Measurements from ENCODE around the gene BCL2L15. TPM values are rescaled to one million over a fixed set of nuclear protein-coding genes. Genes with fewer than 3 reads are reported as not detected.

Gene BCL2L15
- total and polyA plus RNA-seq, 2 of the 8 experiments (the other 6 are each of a cell fraction or from before 2014, with no cell fraction given) = 0.32 to 0.36 TPM

DNA sequence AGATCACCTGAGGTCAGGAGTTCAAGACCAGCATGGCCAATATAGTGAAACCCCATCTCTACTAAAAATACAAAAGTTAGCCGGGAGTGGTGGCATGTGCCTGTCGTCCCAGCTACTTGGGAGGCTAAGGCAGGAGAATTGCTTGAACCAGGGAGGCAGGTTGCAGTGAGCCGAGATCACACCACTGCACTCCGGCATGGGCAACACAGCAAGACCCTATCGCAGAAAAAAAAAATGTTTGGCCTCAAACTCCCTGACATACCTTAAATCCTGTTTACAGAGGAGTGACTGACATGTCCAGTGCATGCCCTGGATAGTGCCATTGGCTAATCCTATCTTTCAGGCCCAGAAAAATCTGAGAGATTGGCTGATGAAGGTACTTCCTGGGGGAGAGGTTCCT lies 29.6 kb upstream of the BCL2L15 start (continued):
- TF ChIP-seq, protein P1, sequence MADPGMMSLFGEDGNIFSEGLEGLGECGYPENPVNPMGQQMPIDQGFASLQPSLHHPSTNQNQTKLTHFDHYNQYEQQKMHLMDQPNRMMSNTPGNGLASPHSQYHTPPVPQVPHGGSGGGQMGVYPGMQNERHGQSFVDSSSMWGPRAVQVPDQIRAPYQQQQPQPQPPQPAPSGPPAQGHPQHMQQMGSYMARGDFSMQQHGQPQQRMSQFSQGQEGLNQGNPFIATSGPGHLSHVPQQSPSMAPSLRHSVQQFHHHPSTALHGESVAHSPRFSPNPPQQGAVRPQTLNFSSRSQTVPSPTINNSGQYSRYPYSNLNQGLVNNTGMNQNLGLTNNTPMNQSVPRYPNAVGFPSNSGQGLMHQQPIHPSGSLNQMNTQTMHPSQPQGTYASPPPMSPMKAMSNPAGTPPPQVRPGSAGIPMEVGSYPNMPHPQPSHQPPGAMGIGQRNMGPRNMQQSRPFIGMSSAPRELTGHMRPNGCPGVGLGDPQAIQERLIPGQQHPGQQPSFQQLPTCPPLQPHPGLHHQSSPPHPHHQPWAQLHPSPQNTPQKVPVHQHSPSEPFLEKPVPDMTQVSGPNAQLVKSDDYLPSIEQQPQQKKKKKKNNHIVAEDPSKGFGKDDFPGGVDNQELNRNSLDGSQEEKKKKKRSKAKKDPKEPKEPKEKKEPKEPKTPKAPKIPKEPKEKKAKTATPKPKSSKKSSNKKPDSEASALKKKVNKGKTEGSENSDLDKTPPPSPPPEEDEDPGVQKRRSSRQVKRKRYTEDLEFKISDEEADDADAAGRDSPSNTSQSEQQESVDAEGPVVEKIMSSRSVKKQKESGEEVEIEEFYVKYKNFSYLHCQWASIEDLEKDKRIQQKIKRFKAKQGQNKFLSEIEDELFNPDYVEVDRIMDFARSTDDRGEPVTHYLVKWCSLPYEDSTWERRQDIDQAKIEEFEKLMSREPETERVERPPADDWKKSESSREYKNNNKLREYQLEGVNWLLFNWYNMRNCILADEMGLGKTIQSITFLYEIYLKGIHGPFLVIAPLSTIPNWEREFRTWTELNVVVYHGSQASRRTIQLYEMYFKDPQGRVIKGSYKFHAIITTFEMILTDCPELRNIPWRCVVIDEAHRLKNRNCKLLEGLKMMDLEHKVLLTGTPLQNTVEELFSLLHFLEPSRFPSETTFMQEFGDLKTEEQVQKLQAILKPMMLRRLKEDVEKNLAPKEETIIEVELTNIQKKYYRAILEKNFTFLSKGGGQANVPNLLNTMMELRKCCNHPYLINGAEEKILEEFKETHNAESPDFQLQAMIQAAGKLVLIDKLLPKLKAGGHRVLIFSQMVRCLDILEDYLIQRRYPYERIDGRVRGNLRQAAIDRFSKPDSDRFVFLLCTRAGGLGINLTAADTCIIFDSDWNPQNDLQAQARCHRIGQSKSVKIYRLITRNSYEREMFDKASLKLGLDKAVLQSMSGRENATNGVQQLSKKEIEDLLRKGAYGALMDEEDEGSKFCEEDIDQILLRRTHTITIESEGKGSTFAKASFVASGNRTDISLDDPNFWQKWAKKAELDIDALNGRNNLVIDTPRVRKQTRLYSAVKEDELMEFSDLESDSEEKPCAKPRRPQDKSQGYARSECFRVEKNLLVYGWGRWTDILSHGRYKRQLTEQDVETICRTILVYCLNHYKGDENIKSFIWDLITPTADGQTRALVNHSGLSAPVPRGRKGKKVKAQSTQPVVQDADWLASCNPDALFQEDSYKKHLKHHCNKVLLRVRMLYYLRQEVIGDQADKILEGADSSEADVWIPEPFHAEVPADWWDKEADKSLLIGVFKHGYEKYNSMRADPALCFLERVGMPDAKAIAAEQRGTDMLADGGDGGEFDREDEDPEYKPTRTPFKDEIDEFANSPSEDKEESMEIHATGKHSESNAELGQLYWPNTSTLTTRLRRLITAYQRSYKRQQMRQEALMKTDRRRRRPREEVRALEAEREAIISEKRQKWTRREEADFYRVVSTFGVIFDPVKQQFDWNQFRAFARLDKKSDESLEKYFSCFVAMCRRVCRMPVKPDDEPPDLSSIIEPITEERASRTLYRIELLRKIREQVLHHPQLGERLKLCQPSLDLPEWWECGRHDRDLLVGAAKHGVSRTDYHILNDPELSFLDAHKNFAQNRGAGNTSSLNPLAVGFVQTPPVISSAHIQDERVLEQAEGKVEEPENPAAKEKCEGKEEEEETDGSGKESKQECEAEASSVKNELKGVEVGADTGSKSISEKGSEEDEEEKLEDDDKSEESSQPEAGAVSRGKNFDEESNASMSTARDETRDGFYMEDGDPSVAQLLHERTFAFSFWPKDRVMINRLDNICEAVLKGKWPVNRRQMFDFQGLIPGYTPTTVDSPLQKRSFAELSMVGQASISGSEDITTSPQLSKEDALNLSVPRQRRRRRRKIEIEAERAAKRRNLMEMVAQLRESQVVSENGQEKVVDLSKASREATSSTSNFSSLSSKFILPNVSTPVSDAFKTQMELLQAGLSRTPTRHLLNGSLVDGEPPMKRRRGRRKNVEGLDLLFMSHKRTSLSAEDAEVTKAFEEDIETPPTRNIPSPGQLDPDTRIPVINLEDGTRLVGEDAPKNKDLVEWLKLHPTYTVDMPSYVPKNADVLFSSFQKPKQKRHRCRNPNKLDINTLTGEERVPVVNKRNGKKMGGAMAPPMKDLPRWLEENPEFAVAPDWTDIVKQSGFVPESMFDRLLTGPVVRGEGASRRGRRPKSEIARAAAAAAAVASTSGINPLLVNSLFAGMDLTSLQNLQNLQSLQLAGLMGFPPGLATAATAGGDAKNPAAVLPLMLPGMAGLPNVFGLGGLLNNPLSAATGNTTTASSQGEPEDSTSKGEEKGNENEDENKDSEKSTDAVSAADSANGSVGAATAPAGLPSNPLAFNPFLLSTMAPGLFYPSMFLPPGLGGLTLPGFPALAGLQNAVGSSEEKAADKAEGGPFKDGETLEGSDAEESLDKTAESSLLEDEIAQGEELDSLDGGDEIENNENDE (IDR thresholded peaks at IDR 0.05; ENCODE audit: insufficient replicate concordance, low read length) = no peak
- TF ChIP-seq, protein P2, sequence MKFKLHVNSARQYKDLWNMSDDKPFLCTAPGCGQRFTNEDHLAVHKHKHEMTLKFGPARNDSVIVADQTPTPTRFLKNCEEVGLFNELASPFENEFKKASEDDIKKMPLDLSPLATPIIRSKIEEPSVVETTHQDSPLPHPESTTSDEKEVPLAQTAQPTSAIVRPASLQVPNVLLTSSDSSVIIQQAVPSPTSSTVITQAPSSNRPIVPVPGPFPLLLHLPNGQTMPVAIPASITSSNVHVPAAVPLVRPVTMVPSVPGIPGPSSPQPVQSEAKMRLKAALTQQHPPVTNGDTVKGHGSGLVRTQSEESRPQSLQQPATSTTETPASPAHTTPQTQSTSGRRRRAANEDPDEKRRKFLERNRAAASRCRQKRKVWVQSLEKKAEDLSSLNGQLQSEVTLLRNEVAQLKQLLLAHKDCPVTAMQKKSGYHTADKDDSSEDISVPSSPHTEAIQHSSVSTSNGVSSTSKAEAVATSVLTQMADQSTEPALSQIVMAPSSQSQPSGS (IDR thresholded peaks at IDR 0.05; ENCODE audit: low read length) = no peak
- no peak for TF ChIP-seq CREB1 (IDR thresholded peaks at IDR 0.05)
- no peak for TF ChIP-seq ASH2L (IDR thresholded peaks at IDR 0.05; ENCODE audit: low read length)
- TF ChIP-seq HDAC2 (IDR thresholded peaks at IDR 0.05; ENCODE audit: borderline replicate concordance in 1 of 2, low read depth in 2 of 2, low read length in 2 of 2) = no peak
- TF ChIP-seq POLR2A (IDR thresholded peaks at IDR 0.05; ENCODE audit: control extremely low read depth in 1 of 2, low read depth in 2 of 2, low read length in 2 of 2) = no peak
- TF ChIP-seq, protein P3, sequence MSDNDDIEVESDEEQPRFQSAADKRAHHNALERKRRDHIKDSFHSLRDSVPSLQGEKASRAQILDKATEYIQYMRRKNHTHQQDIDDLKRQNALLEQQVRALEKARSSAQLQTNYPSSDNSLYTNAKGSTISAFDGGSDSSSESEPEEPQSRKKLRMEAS (IDR thresholded peaks at IDR 0.05) = no peak
- TF ChIP-seq NANOG (IDR thresholded peaks at IDR 0.05; ENCODE audit: insufficient read depth, low read depth, low read length, poor library complexity, severe bottlenecking) = no peak
- TF ChIP-seq SAP30 (IDR thresholded peaks at IDR 0.05; ENCODE audit: insufficient read depth, insufficient replicate concordance, low read length) = no peak
- TF ChIP-seq JUN (IDR thresholded peaks at IDR 0.05; ENCODE audit: low read depth, low read length) = no peak
